Measurements from ENCODE around the gene HIVEP3. TPM values are rescaled to one million over a fixed set of nuclear protein-coding genes. Genes with fewer than 3 reads are reported as not detected.

Gene HIVEP3
- total and polyA plus RNA-seq, 2 of the 13 experiments (the other 11 are each of a cell fraction or from before 2014, with no cell fraction given) = 0.05 TPM; not detected in 1

- TF ChIP-seq SETDB1 (CRISPR knock-in tag; IDR thresholded peaks at IDR 0.05; ENCODE audit: borderline replicate concordance) = no peak
These were observed 2.7 kb downstream of the HIVEP3 start (continued) for GRCh38 chr1:41915786-41916571.

GRCh38 chr1:41914516-41914915, 4.2 kb downstream of the HIVEP3 start:
- no peak for DNase-seq (ENCODE audit: low spot score)
- FAIRE-seq = no peak
- no peak for TF ChIP-seq TRIM24 (CRISPR knock-in tag; IDR thresholded peaks at IDR 0.05)
- no peak for TF ChIP-seq ATF7 (IDR thresholded peaks at IDR 0.05)
- TF ChIP-seq ATF7 (CRISPR knock-in tag; IDR thresholded peaks at IDR 0.05) = no peak
- TF ChIP-seq ZNF619 (CRISPR knock-in tag; IDR thresholded peaks at IDR 0.05) = no peak
- TF ChIP-seq NFAT5 (CRISPR knock-in tag; IDR thresholded peaks at IDR 0.05) = no peak
- no peak for TF ChIP-seq ZBTB49 (CRISPR knock-in tag; IDR thresholded peaks at IDR 0.05; ENCODE audit: borderline replicate concordance)
- TF ChIP-seq ZKSCAN1 (IDR thresholded peaks at IDR 0.05; ENCODE audit: low read length) = no peak
- no peak for ATAC-seq
- Histone ChIP-seq H4K20me1 (ENCODE audit: insufficient read depth, low read length) (no peaks in the 10 kb centered on the region), H3K4me2 (ENCODE audit: low read depth, low read length) (no peak overlapping the region), H2AFZ (ENCODE audit: low read length) (no peak overlapping the region), H3K27ac (ENCODE audit: extremely low read length, insufficient read depth, low read length) (no peak overlapping the region), H3K9ac (ENCODE audit: insufficient read depth, low read depth, low read length) (no peak overlapping the region), H3K36me3 (replicated peaks in 1 of 2; ENCODE audit: control insufficient read depth in 1 of 2, insufficient read depth in 2 of 2, low read length in 2 of 2) (no peaks in the 10 kb centered on the region), H3K4me3 (replicated peaks in 1 of 3; ENCODE audit: insufficient read depth in 1 of 3, low read depth in 2 of 3, low read length in 3 of 3) (no peak overlapping the region), H3K4me1 (ENCODE audit: insufficient read depth, low read length) (no peaks in the 10 kb centered on the region), H3K9me3 (ENCODE audit: low read length) (no peaks in the 10 kb centered on the region), H3K79me2 (ENCODE audit: insufficient read depth, low read length) (no peaks in the 10 kb centered on the region), H3K27me3 (ENCODE audit: control insufficient read depth in 1 of 2, insufficient read depth in 2 of 2, low read length in 2 of 2) (peaks cover 1 to 19% of the 10 kb centered on the region in 2 experiments; a peak in 3 of 5 replicates)
- CTCF ChIA-PET (ENCODE audit: low intra/inter-chr PET ratio, low total read pairs) = no interaction called here
- no TSS peak for BruUV-seq (replicated peaks)
- in situ Hi-C loops (cut with HindIII; ENCODE audit: extremely low pct_ligation_motif_present, low pct_unique_long_range_greater_than_20kb) = loop anchor here (10.0 kb wide), 1 partner anchor 60 kb away; no protein-coding TSS in a partner anchor
- WGBS (ENCODE audit: low lambda C conversion rate) = 6% methylated on average over 3 of the region's 3 CpGs
- POLR2A ChIA-PET = no interaction called here
- intact Hi-C loops (cut with micrococcal nuclease; ENCODE audit: unreplicated experiment) = no loop called here

All from HepG2 (cell line).